Rectal smooth muscle tissue (tissue), 1 donor: ENCODE results near the gene GYPA.
"Not testable (repeated sequence)": the region's sequence is repeated elsewhere in the genome, so short reads cannot be mapped to it uniquely, and the experiment has no call there.

Experiments
- H3K27ac ChIP-seq: one replicate; pipeline ENCODE4 v1.7.0; 2013; ENCODE audit warnings: low read depth, low read length, inconsistent platforms
- H3K27me3 ChIP-seq: one replicate; pipeline ENCODE4 v1.7.0; 2013; ENCODE audit warnings: low read length; ENCODE audit not compliant: control insufficient read depth, insufficient read depth
- H3K36me3 ChIP-seq: one replicate; pipeline ENCODE4 v1.7.0; 2013; ENCODE audit warnings: low read length; ENCODE audit not compliant: control insufficient read depth, insufficient read depth
- H3K4me1 ChIP-seq: one replicate; pipeline ENCODE4 v1.7.0; 2013; ENCODE audit warnings: low read length; ENCODE audit not compliant: control insufficient read depth, insufficient read depth
- H3K4me3 ChIP-seq: one replicate; pipeline ENCODE4 v1.7.0; 2013; ENCODE audit warnings: low read length
- H3K9ac ChIP-seq: one replicate; pipeline ENCODE4 v1.7.0; 2013; ENCODE audit warnings: low read length

Gene GYPA

DNA sequence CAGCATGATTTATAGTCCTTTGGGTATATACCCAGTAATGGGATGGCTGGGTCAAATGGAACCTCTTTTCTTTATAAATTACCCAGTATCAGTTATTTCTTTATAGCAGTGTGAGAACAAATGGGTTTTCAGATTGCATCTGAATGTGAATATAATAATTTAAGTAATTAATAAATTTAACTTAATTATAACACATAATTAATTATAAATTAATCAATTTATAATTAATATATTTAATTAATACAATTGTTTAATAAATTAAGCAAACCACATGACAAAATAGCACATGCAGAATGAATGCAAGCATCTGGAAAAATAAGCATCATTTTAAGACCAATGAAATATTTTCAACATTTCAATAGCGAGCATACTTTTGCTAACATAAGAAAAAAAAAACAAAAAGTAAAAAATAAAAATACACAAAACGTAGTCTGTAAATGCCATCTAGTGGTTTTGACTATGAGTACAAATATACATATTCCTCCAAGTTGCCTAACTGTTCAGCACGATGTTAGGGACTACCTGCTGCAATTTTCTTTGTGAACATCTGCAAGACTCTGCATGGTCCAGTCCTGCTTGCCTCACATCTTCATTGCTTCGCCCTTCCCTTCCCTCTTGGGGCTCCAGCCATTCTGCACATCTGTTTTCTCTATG, 16.4 kb downstream of the GYPA start:
- H3K27ac ChIP-seq, H3K4me3 ChIP-seq, H3K27me3 ChIP-seq, H3K4me1 ChIP-seq, H3K36me3 ChIP-seq, H3K9ac ChIP-seq: not testable (repeated sequence)

DNA sequence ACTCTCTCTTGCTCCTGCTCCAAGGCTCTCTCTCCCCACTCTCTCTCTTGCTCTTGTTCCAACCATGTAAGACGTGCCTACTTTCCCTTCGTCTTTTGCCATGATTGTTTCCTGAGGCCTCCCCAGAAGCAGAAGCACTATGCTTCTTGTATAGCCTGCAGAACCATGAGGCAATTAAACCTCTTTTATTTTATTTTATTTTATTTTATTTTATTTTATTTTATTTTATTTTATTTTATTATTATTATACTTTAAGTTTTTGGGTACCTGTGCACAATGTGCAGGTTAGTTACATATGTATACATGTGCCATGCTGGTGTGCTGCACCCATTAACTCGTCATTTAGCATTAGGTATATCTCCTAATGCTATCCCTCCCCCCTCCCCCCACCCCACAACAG, 17.2 kb downstream of the GYPA start:
- H3K36me3 ChIP-seq, H3K9ac ChIP-seq, H3K27ac ChIP-seq, H3K4me3 ChIP-seq, H3K27me3 ChIP-seq, H3K4me1 ChIP-seq: not testable (repeated sequence)

DNA sequence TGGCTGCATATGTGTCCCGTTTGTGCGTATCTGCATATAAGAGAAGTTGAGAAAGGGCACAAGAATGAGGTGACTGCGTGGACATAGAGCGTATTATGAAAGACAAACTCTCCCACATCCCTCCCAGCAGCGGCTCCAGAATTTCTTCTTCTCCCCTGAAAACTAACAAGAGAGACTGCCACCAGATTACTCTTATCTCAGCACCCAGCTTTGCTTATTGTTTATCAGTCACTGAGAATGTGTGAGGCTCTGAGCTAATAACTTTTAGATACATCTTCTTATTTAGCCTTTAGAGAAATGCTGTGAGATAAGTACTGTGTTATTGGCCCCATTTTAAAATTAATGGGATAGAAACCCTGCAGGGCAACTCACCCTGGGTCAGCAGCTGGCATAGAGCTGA, 20.8 kb downstream of the GYPA start:
- H3K9ac ChIP-seq, H3K4me1 ChIP-seq, H3K4me3 ChIP-seq, H3K27ac ChIP-seq, H3K27me3 ChIP-seq, H3K36me3 ChIP-seq: not testable (repeated sequence)

DNA sequence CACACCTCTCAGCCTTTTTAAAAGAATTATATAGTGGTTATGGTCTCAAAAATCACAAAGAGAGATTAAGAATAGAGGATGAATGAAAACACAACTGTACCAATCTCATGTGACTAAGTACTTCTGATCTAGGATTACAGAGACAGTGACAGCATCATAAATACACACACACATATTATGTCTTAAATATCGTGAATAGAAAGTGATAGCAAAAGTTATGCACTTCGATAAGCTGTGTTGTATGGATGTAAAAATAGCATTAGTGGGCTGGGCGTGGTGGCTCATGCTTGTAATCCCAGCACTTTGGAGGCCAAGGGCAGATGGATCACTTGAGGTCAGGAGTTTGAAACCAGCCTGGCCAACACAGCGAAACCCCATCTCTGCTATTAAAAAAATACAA, 25.0 kb downstream of the GYPA start:
- no peaks in the 10 kb centered on the region for H3K4me1 ChIP-seq
- no peak overlapping the region for H3K4me3 ChIP-seq
- H3K36me3 ChIP-seq: no peaks in the 10 kb centered on the region
- no peak overlapping the region for H3K9ac ChIP-seq
- H3K27me3 ChIP-seq: no peaks in the 10 kb centered on the region
- H3K27ac ChIP-seq: no peak overlapping the region

DNA sequence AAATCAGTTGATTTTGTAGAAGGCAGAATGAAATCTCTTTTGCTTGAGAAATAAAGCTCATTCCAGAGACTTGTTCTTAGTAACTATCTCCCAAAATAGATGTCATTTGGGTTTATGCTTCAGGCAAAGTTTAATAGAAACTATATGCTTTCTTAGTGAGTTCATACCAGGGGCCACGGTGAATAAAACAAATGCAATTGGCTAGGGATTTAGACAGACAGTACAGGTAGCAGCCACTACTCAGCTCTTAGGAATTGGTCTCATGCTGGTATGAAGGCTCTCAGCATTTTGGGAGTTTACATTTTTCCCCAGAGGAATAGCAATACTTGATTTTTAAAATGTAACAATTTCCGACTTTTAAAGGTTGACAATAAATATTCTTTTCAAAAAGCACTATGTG, 27.0 kb downstream of the GYPA start:
- H3K27me3 ChIP-seq: no peaks in the 10 kb centered on the region
- H3K27ac ChIP-seq: no peak overlapping the region
- no peaks in the 10 kb centered on the region for H3K36me3 ChIP-seq
- no peak overlapping the region for H3K9ac ChIP-seq
- no peak overlapping the region for H3K4me3 ChIP-seq
- H3K4me1 ChIP-seq: no peaks in the 10 kb centered on the region

DNA sequence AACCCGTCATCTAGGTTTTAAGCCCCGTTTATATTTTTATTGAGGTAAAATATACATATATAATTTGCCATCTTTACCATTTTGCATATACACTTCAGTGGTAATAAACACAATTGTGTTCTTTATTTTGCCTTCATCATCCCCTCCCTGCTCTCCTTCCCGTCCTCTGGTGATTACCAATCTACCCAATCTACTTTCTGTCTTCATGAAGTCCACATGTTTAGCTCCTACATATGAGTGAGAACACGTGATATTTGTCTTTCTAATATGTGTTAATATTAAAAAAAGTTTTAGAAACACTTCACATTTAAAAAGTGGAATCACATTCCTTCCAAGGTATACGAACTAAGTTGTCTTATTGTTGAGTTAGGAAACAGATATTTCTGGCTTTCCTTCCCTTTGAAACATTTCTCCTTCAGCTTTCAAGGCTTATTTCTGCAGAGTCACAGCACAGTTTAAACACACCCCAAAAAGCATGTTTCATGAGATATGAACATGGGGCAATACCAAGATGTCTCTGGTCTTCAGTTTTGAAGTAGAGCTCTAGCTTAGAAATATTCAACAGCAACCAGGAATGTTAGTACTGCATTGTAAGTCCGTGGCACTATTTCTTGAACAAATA, 35.9 kb downstream of the GYPA start:
- no peaks in the 10 kb centered on the region for H3K36me3 ChIP-seq
- H3K27ac ChIP-seq: no peak overlapping the region
- no peak overlapping the region for H3K4me3 ChIP-seq
- no peaks in the 10 kb centered on the region for H3K4me1 ChIP-seq
- H3K27me3 ChIP-seq: no peaks in the 10 kb centered on the region
- no peak overlapping the region for H3K9ac ChIP-seq

DNA sequence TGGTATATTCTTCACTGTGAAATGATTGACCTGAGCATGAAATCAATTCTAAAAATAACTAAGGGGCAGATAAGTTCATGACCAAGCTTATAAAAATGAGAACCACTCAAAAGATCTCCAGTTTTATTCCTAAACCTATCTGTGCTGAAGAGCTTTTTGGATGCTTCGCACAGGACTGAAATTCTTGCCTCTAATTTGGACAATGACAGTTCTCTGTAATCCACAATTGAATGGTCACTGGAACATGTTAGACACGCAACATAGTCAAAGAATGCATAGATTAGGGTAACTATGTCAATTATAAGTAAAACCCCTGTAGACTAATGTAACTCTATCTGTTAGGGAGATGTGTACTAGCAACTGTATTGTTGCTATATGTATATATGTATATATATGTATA, 42.7 kb downstream of the GYPA start:
- not testable (repeated sequence) for H3K9ac ChIP-seq, H3K27me3 ChIP-seq, H3K4me1 ChIP-seq, H3K4me3 ChIP-seq, H3K27ac ChIP-seq, H3K36me3 ChIP-seq

DNA sequence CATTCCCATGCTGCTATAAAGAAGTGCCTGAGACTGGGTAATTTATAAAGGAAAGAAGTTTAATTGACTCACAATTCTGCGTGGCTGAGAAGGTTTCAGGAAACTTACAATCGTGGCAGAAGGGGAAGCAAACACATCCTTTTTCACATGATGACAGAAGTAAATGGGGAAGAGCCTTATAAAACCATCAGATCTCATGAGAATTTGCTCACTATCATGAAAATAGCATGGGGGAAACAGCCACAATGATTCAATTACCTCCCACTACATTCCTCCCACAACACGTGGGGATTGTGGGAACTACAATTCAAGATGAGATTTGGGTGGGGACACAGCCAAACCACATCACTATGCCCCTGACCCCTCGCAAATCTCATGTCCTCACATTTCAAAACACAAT, 46.5 kb downstream of the GYPA start:
- H3K4me1 ChIP-seq, H3K9ac ChIP-seq, H3K27me3 ChIP-seq, H3K4me3 ChIP-seq, H3K27ac ChIP-seq, H3K36me3 ChIP-seq: not testable (repeated sequence)

DNA sequence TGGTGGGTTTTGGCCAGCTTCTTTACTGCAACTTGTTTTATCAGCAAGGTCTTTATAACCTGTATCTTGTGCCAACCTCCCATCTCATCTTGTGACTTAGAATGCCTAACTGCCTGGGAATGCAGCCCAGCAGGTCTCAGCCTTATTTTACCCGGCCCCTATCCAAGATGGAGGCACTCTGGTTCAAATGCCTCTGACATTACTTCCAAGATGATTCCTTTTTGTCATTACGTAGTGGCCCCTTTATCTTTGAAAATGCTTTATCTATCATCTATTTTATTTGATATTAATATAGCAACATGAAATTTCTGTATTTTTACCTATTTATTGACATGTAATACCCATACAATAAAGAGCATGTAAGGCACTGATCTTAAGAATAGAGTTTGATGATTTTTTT, 49.3 kb downstream of the GYPA start:
- not testable (repeated sequence) for H3K36me3 ChIP-seq, H3K27ac ChIP-seq, H3K9ac ChIP-seq, H3K4me3 ChIP-seq, H3K27me3 ChIP-seq, H3K4me1 ChIP-seq

DNA sequence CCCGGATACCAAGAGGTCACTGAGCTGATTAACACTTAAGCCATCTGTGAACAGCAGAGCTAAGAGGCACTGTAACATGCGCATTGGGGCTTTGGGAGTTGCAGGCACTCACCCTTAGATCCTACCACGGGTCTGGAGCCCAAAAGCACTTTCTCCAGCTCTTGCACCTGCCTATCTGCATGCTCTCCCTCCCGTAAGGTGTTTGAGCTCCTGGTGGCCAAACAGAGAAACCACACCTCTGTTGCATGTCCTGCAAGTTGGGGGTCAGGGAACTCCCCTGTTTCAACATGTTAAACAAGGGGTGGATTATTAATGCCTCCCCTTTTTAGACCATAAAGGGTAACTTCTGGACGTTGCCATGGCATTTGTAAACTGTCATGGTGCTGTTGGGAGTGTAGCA, 49.8 kb downstream of the GYPA start:
- Histone ChIP-seq H3K27me3 (no peaks in the 10 kb centered on the region), H3K27ac (no peak overlapping the region), H3K9ac (no peak overlapping the region), H3K36me3 (no peaks in the 10 kb centered on the region), H3K4me1 (no peaks in the 10 kb centered on the region), H3K4me3 (no peak overlapping the region)

DNA sequence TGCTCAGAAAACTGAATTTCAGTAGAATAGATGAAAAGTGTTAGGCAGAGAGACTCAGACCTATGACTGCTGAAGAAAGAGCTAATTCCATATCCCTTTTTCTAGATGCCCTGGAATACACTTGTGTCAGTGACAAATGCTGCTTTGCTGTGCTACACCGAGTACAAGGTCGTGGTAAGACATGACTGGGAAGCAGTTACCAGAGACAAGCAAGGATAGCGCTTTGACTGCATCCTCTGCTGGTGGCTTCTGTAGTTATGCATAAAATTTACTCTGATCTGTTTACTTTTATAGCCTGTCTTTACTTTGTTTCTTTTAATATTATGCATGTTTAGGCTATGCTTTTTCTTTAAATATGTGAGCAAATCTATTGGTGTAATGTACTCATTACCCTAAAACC, 58.5 kb downstream of the GYPA start:
- not testable (repeated sequence) for H3K27ac ChIP-seq, H3K27me3 ChIP-seq, H3K4me3 ChIP-seq, H3K36me3 ChIP-seq, H3K9ac ChIP-seq, H3K4me1 ChIP-seq

DNA sequence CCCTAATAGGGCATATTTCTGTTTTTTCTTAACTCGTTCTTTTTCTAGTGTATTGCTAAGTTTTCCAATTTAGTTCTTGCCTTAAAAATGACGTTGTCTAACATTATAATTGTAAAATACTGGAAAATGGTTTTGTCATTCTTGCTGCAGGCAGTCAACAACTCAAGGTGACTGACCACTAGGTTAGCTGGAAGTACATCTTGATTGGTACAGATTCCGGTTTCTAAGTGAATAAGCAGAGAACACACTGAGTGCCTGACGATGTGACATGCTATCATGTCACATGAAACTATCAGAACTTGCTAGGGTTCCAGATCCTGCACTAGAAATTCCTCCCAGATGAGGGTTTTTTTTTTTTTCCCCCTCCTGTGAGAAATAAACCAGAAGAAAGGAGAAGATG, 60.4 kb downstream of the GYPA start:
- H3K9ac ChIP-seq, H3K36me3 ChIP-seq, H3K4me1 ChIP-seq, H3K27ac ChIP-seq, H3K27me3 ChIP-seq, H3K4me3 ChIP-seq: not testable (repeated sequence)

DNA sequence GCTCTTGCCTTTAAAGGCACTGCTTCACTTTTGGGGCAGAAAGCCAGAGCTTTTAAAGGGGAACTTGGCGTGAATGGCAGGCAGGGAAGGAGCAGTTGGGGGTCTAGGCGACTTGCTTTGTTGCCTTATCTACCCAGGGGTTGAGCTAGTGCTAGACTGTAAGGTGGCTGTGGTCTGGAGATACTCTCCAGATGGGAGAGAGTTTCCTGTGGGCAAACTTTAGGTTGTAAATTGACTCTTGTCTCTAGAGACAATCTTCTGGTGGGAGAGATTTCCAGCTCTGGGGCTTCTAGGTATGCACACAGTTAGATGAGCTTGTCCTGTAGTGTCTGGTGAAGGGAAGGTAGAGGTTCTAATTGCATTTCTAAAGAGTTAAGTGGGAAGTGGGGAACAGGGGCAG, 61.8 kb downstream of the GYPA start:
- H3K27me3 ChIP-seq, H3K4me3 ChIP-seq, H3K4me1 ChIP-seq, H3K27ac ChIP-seq, H3K36me3 ChIP-seq, H3K9ac ChIP-seq: not testable (repeated sequence)
